Central memory CD4-positive, alpha-beta T cell (primary cell): ENCODE data around the gene SDHAF3.

ENCODE experiments used
- DNase-seq: peaks from one replicate; pipeline ENCODE4 v3.0.0; 2022

The SDHAF3 gene

DNA sequence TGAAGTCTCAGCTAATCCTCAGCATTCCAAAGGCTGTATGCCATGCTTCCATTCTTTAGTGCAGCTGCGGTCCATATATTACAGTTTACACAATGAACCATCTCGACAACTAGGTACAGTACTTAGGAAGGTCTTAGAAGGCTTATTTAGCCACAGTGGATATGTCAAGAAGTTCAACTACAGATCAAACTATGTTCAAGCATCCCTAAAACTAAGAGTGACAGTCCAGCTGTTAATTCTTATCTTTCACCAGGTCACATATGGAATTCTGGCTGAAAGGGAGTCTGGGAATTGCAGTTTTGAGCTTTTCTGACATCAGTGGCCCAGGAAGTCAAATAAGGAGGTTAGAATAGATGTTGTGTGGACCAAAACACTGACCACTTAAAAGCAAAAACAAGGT, 106.8 kb downstream of the SDHAF3 start:
- DNase-seq = no peak

DNA sequence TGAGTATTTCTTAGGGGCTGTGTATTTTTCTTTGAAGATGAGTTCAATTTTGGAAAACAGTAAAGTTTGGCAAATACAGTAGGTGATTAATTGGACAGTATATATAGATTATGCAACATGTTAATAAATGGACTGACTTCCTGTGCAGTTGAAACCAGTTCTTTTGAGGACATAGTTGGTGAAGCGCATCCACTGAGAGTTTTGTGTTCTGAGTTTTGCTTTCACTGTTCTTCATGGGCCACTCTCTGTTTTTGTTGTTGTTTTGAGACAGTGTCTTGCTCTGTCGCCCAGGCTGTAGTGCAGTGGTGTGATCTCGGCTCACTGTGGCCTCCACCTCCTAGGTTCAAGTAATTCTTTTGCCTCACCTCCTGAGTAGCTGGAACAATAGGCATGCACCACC, 109.0 kb downstream of the SDHAF3 start:
- DNase-seq = no peak
